ENCODE measurements around the gene ZNF8.
A peak's percentile ranks its signal among the peaks of the same experiment; 100 is the strongest.
"Not testable (repeated sequence)": the region's sequence is repeated elsewhere in the genome, so short reads cannot be mapped to it uniquely, and the experiment has no call there.

Gene ZNF8

DNA sequence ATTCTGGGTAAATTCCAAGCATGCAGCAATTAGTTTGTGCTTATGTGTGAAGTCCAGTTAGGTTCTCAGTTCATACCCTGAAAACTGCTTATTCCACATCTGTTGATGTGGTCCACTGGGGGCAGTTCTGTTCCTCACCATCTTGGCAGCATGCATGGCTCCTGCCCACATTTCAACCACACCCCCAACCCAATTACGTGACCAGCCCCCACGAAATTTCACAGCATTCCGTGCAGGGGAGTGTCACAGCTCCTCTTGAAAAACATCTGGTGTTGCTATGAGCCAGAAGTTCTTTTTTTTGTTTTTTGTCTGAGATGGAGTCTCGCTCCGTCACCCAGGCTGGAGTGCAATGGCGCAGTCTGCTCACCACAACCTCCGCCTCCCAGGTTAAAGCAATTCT lies 17.3 kb downstream of the ZNF8 start:
- TF ChIP-seq, protein P1, sequence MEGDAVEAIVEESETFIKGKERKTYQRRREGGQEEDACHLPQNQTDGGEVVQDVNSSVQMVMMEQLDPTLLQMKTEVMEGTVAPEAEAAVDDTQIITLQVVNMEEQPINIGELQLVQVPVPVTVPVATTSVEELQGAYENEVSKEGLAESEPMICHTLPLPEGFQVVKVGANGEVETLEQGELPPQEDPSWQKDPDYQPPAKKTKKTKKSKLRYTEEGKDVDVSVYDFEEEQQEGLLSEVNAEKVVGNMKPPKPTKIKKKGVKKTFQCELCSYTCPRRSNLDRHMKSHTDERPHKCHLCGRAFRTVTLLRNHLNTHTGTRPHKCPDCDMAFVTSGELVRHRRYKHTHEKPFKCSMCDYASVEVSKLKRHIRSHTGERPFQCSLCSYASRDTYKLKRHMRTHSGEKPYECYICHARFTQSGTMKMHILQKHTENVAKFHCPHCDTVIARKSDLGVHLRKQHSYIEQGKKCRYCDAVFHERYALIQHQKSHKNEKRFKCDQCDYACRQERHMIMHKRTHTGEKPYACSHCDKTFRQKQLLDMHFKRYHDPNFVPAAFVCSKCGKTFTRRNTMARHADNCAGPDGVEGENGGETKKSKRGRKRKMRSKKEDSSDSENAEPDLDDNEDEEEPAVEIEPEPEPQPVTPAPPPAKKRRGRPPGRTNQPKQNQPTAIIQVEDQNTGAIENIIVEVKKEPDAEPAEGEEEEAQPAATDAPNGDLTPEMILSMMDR (conservative IDR thresholded peaks at IDR 0.05), result no peak
- TF ChIP-seq ZFX (IDR thresholded peaks at IDR 0.05), result no peak
- H3K27ac ChIP-seq, result no peak overlapping the region

DNA sequence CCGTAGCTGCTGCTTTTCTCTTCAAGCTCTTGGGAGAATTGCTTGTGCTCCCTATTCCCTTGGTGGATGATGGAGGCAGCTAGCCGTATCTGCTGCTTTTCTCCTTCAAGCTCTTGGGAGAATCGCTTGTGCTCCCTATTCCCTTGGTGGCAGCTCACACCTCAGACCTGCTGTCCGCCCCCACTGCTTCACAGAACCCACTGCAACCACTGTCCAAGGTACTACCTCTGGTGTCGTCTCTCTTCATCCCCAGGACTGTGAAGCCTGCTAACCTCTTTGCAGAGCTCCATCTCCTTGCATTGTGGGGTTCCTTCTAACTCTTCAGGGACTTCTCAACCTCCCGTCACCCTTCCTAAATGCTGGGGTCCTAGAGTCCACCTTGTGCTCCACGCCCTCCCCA lies 21.9 kb downstream of the ZNF8 start:
- TF ChIP-seq, protein P1 (conservative IDR thresholded peaks at IDR 0.05), result no peak
- TF ChIP-seq ZFX (IDR thresholded peaks at IDR 0.05), result no peak
- no peak overlapping the region for H3K27ac ChIP-seq

DNA sequence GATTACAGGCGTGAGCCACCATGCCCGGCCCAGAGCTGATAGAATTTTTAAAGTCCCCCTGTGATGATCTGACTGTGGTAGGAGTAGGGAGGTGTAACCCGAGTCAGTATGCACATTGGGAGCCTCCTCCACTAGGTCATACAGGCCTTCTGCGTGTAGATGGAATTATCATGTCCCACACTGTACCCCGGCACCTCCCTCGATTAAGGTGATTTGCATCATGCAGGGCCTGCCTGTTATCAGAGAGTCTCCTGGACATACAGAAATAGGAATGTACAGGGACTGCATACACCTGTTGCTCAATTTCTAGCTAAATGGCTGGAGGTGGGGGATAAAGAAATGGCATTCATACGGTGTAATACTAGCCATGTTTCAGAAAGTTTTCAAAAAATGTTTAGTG lies 25.5 kb downstream of the ZNF8 start:
- no peak overlapping the region for H3K27ac ChIP-seq
- no peak for TF ChIP-seq ZFX (IDR thresholded peaks at IDR 0.05)

DNA sequence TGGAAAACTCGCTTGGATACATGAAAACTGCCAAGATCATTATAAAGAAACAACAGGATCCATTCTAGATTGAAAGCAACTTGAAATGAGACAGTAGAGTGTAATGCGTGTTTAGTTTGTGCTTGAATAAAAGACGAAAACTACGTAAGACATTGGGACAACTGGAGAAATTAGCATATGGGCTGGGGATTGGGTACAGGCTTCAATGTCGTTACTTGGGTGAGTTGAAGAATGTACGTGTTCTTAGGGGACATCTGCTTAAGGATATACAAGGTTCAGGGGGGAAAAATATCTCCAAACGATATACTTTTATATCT lies 26.0 kb downstream of the ZNF8 start:
- peak overlapping the region; percentile 93 for H3K27ac ChIP-seq

DNA sequence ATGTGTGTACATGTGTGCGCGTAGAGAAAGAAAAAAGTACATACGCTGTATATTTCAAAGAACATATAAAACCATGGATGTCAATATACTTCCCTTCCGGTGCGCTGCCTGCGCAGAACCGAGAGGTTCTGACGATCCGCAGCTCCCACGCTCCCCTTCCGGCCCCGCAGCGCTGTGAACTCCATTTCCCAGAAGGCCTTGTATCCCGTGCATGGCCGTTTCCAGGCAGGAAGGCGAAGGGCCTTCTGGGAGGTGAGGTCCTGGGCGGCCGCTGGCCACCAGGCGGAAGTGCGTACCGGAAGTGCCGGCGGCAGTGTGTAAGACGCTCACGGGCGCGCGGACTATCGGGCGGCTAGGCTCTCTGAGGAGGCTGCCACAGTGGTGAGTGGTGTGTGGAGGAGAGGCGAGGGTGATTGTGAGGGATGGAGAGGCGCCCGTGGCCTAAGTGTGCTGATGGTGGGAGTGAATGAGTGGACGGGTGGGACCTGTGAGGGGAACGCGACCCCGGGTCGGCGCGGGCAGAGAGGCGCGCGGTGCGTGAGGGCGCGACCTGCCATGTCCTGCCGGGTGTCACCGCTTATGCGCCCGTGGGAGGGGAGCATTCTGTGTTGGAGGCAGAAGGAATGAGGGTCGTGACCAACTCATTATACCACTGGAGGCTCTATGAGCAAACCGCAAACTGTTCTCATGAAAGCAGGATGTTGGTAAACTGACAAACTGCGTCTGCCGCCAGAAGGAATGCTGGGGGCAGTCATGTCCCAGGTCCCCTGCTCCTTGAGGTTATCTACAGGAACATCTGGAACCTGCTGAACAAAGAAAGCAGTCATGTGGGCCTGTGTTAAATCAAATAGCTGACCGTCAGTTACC lies 26.5 kb downstream of the ZNF8 start, which contains the start of gene ERVK3-1:
TSS of gene ERVK3-1 (plus strand) at position 313 of the 867 bp plus-strand sequence. CDS start 6,792 bp downstream, outside the sequence.
- H3K27ac ChIP-seq, result peak within 1 kb of the TSS; percentile 93

More for the DNA sequence above, 26.0 kb downstream of the ZNF8 start:
- TF ChIP-seq, protein P1 (conservative IDR thresholded peaks at IDR 0.05), result no peak
- TF ChIP-seq ZFX (IDR thresholded peaks at IDR 0.05), result no peak

DNA sequence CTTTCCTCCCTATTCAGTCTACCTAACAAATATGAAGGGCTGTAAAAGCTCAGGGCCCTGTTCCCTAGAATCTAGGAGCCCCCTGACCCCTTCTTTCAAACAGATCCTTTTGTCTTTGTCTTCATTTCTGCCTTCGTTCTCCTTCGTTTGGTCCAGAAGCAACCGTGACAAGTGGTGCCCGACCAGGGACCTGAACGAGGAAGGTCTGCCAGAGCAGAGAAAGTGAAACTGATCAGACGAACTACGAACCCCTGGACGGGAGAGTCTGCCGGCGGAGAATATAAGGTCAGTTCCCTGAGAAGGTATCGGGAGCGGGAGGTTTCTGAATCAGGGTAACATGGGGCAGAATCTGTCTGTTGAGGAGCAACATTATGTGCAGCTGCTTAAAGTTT lies 27.2 kb downstream of the ZNF8 start:
- peak overlapping the region; percentile 93 for H3K27ac ChIP-seq
- no peak for TF ChIP-seq ZFX (IDR thresholded peaks at IDR 0.05)
- TF ChIP-seq, protein P1 (conservative IDR thresholded peaks at IDR 0.05), result no peak

More for the DNA sequence above, 26.5 kb downstream of the ZNF8 start, which contains the start of gene ERVK3-1:
- no peak for TF ChIP-seq ZFX (IDR thresholded peaks at IDR 0.05)
- TF ChIP-seq, protein P1 (conservative IDR thresholded peaks at IDR 0.05), result no peak

DNA sequence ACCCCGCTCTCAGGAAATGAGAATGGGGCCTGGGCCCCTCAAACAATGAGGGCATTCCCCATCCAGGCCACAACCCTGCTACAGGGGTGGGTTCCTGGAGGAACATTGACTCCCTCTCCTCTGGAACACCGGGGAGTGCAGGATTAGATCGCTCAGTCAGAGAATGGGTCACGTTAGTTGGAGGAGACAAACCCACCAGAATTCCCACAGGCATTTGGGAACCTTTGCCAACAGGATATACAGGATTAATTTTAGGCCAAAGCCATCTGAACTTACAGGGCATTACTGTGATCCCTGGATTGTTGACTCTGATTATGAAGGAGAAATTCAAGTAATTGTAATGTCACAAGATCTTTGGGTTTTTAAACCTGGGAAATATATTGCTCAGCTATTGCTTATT lies 29.0 kb downstream of the ZNF8 start:
- no peak overlapping the region for H3K27ac ChIP-seq

DNA sequence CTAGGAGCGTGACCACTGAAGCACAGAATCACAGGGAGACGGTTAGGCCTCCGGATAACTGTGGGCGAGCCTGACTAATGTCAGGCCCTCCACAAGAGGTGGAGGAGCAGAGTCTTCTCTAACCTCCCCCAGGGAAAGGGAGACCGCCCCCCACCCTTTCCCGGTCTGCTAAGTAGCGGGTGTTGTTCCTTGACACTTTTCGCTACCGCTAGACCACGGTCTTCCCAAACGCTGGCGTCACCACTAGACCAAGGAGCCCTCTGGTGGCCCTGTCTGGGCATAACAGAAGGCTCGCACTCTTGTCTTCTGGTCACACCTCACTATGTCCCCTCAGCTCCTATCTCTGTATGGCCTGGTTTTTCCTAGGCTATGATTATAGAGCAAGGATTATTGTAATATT lies 31.9 kb downstream of the ZNF8 start:
- H3K27ac ChIP-seq, result not testable (repeated sequence)

More for the DNA sequence above, 29.0 kb downstream of the ZNF8 start:
- no peak for TF ChIP-seq ZFX (IDR thresholded peaks at IDR 0.05)
- TF ChIP-seq, protein P1 (conservative IDR thresholded peaks at IDR 0.05), result no peak

Measured in C4-2B (cell line).